Vagina (tissue), 2 donors: ENCODE measurements around the gene RAD9A.

Source experiments
- POLR2A ChIP-seq, 2 donors: fragments of 450-650 bp; IDR thresholded peaks; one replicate each; pipeline ENCODE4 v1.6.1; 2017; ENCODE audit warnings: antibody characterized with exemption in 2 of 2, mild to moderate bottlenecking in 2 of 2, moderate library complexity in 2 of 2
- TF ChIP-seq, protein P1 (sequence below), 3 experiments: fragments of 450-650 bp in 2 of 3; fragments of 200-600 bp in 1 of 3; sonication (generic) in 1 of 3; IDR thresholded peaks; one replicate each; pipeline ENCODE4 v1.5.1; 2017 to 2019; ENCODE audit warnings: antibody characterized with exemption in 3 of 3, mild to moderate bottlenecking in 2 of 3, moderate library complexity in 2 of 3

- TF ChIP-seq, protein P1, sequence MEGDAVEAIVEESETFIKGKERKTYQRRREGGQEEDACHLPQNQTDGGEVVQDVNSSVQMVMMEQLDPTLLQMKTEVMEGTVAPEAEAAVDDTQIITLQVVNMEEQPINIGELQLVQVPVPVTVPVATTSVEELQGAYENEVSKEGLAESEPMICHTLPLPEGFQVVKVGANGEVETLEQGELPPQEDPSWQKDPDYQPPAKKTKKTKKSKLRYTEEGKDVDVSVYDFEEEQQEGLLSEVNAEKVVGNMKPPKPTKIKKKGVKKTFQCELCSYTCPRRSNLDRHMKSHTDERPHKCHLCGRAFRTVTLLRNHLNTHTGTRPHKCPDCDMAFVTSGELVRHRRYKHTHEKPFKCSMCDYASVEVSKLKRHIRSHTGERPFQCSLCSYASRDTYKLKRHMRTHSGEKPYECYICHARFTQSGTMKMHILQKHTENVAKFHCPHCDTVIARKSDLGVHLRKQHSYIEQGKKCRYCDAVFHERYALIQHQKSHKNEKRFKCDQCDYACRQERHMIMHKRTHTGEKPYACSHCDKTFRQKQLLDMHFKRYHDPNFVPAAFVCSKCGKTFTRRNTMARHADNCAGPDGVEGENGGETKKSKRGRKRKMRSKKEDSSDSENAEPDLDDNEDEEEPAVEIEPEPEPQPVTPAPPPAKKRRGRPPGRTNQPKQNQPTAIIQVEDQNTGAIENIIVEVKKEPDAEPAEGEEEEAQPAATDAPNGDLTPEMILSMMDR (IDR thresholded peaks at IDR 0.05), result no peak
- TF ChIP-seq POLR2A (IDR thresholded peaks at IDR 0.05), result no peak
Measured at GRCh38 chr11:67364169-67364568, 27.6 kb upstream of the RAD9A start.
